ENCODE data around the gene DCLK1.

The DCLK1 gene

DNA sequence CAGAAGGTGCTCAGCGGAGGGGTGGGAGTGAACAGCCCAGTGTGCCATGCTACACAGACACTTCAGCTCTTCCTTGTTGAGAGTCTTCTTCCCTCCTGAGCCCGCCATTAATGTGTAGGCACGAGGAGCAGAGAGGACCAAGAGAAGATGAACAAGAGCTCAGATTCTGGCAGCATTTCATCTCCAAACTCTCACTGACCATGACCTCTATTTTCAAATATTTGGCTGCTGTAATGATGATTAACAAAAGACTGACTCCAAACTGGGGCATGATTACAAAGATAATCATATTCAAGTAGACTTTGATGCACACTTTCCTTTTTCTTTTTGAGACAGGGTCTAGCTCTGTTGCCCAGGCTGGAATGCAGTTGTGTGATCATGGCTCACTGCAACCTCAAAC is 236.5 kb downstream of the DCLK1 start:
- DNase-seq (ENCODE audit: low read depth in 1 of 2, low spot score in 1 of 2), result no peak
- TF ChIP-seq POLR2AphosphoS5 (IDR thresholded peaks at IDR 0.05; ENCODE audit: low read depth) (no peak), GABPA (IDR thresholded peaks at IDR 0.05; ENCODE audit: low read depth) (no peak)

GRCh38 chr13:35892837-35893814 is 238.1 kb downstream of the DCLK1 start:
- no peak overlapping the region for H3K27ac ChIP-seq (replicated peaks)
- H3K27me3 ChIP-seq (ENCODE audit: insufficient read depth, poor library complexity, severe bottlenecking), result peaks cover 2% of the 10 kb centered on the region
- DNase-seq (ENCODE audit: low read depth in 1 of 2, low spot score in 1 of 2), result no peak
- no peak overlapping the region for H3K4me3 ChIP-seq (replicated peaks; ENCODE audit: insufficient read depth, low read length)
- TF ChIP-seq, protein P1, sequence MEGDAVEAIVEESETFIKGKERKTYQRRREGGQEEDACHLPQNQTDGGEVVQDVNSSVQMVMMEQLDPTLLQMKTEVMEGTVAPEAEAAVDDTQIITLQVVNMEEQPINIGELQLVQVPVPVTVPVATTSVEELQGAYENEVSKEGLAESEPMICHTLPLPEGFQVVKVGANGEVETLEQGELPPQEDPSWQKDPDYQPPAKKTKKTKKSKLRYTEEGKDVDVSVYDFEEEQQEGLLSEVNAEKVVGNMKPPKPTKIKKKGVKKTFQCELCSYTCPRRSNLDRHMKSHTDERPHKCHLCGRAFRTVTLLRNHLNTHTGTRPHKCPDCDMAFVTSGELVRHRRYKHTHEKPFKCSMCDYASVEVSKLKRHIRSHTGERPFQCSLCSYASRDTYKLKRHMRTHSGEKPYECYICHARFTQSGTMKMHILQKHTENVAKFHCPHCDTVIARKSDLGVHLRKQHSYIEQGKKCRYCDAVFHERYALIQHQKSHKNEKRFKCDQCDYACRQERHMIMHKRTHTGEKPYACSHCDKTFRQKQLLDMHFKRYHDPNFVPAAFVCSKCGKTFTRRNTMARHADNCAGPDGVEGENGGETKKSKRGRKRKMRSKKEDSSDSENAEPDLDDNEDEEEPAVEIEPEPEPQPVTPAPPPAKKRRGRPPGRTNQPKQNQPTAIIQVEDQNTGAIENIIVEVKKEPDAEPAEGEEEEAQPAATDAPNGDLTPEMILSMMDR (IDR thresholded peaks at IDR 0.05; ENCODE audit: insufficient read depth, low read length), result no peak
- TF ChIP-seq POLR2AphosphoS5 (IDR thresholded peaks at IDR 0.05; ENCODE audit: low read depth), result no peak
- no peak for TF ChIP-seq REST (IDR thresholded peaks at IDR 0.05; ENCODE audit: insufficient replicate concordance, low read depth)
- no peak for TF ChIP-seq SPI1 (IDR thresholded peaks at IDR 0.05; ENCODE audit: borderline replicate concordance, low read depth)
- no peak for TF ChIP-seq GABPA (IDR thresholded peaks at IDR 0.05; ENCODE audit: low read depth)

More for the DNA sequence above, 236.5 kb downstream of the DCLK1 start:
- Histone ChIP-seq H3K4me3 (replicated peaks; ENCODE audit: insufficient read depth, low read length) (no peak overlapping the region), H3K27ac (replicated peaks) (no peak overlapping the region), H3K27me3 (ENCODE audit: insufficient read depth, poor library complexity, severe bottlenecking) (peaks cover 1% of the 10 kb centered on the region)

- TF ChIP-seq SPI1 (IDR thresholded peaks at IDR 0.05; ENCODE audit: borderline replicate concordance, low read depth) (no peak), REST (IDR thresholded peaks at IDR 0.05; ENCODE audit: insufficient replicate concordance, low read depth) (no peak), GABPA (IDR thresholded peaks at IDR 0.05; ENCODE audit: low read depth) (no peak), POLR2AphosphoS5 (IDR thresholded peaks at IDR 0.05; ENCODE audit: low read depth) (no peak)
- TF ChIP-seq, protein P1 (IDR thresholded peaks at IDR 0.05; ENCODE audit: insufficient read depth, low read length), result no peak
- no peak overlapping the region for H3K4me3 ChIP-seq (replicated peaks; ENCODE audit: insufficient read depth, low read length)
- peaks cover 2% of the 10 kb centered on the region for H3K27me3 ChIP-seq (ENCODE audit: insufficient read depth, poor library complexity, severe bottlenecking)
- H3K27ac ChIP-seq (replicated peaks), result no peak overlapping the region
- DNase-seq (ENCODE audit: low read depth in 1 of 2, low spot score in 1 of 2), result no peak
Observed at GRCh38 chr13:35891507-35892441, 239.4 kb downstream of the DCLK1 start.

GRCh38 chr13:35889560-35889959 is 241.6 kb downstream of the DCLK1 start:
- DNase-seq (ENCODE audit: low read depth in 1 of 2, low spot score in 1 of 2), result no peak
- TF ChIP-seq, protein P1 (IDR thresholded peaks at IDR 0.05; ENCODE audit: insufficient read depth, low read length), result no peak
- no peak for TF ChIP-seq REST (IDR thresholded peaks at IDR 0.05; ENCODE audit: insufficient replicate concordance, low read depth)
- TF ChIP-seq POLR2AphosphoS5 (IDR thresholded peaks at IDR 0.05; ENCODE audit: low read depth), result no peak
- no peak for TF ChIP-seq GABPA (IDR thresholded peaks at IDR 0.05; ENCODE audit: low read depth)
- TF ChIP-seq SPI1 (IDR thresholded peaks at IDR 0.05; ENCODE audit: borderline replicate concordance, low read depth), result no peak
- Histone ChIP-seq H3K27me3 (ENCODE audit: insufficient read depth, poor library complexity, severe bottlenecking) (peaks cover 2% of the 10 kb centered on the region), H3K27ac (replicated peaks) (no peak overlapping the region), H3K4me3 (replicated peaks; ENCODE audit: insufficient read depth, low read length) (no peak overlapping the region)
